Neutrophil (primary cell): ENCODE data around the gene CSNK1D.
A peak's percentile ranks its signal among the peaks of the same experiment; 100 is the strongest.
"Not testable (repeated sequence)": the region's sequence is repeated elsewhere in the genome, so short reads cannot be mapped to it uniquely, and the experiment has no call there.

Experiments used
- H3K27ac ChIP-seq: fragments of 200-600 bp; sonication (generic); 2 replicates; pipeline ENCODE4 v1.5.1; 2016; ENCODE audit warnings: mild to moderate bottlenecking, moderate library complexity
- H3K27me3 ChIP-seq: fragments of 200-600 bp; sonication (generic); 2 replicates; pipeline ENCODE4 v1.6.0; 2016; ENCODE audit warnings: mild to moderate bottlenecking
- H3K36me3 ChIP-seq: fragments of 200-600 bp; sonication (generic); 2 replicates; pipeline ENCODE4 v1.5.1; 2017
- H3K4me1 ChIP-seq, 2 experiments: fragments of 200-600 bp in 1 of 2; sonication (generic) in 1 of 2; 1 replicate in 1 of 2; 2 replicates in 1 of 2; pipeline versions ENCODE4 v1.5.1 to v1.6.1; 2013 to 2016; ENCODE audit warnings: low read depth in 1 of 2, low read length in 1 of 2, mild to moderate bottlenecking in 1 of 2, moderate library complexity in 1 of 2; ENCODE audit not compliant: control insufficient read depth in 1 of 2, insufficient read depth in 1 of 2
- H3K4me3 ChIP-seq, 2 experiments: fragments of 200-600 bp in 1 of 2; sonication (generic) in 1 of 2; 1 replicate in 1 of 2; 2 replicates in 1 of 2; pipeline ENCODE4 v1.5.1; 2013 to 2016; ENCODE audit warnings: low read depth in 1 of 2, low read length in 1 of 2, mild to moderate bottlenecking in 1 of 2, moderate library complexity in 1 of 2
- H3K9me3 ChIP-seq: fragments of 200-600 bp; sonication (generic); 2 replicates; pipeline ENCODE4 v1.5.1; 2016
- CTCF ChIP-seq: fragments of 200-600 bp; sonication (generic); IDR thresholded peaks from 2 replicates; pipeline ENCODE4 v1.5.1; 2016; ENCODE audit warnings: antibody characterized with exemption

Gene CSNK1D

GRCh38 chr17:82214012-82214628 is 59.4 kb downstream of the CSNK1D start:
- Histone ChIP-seq H3K27ac (peak overlapping the region; percentile 100), H3K9me3 (no peaks in the 10 kb centered on the region), H3K27me3 (no peaks in the 10 kb centered on the region), H3K4me3 (no peak overlapping the region), H3K36me3 (no peaks in the 10 kb centered on the region), H3K4me1 (peaks cover 71 to 78% of the 10 kb centered on the region in 2 experiments)
- no peak for TF ChIP-seq CTCF

DNA sequence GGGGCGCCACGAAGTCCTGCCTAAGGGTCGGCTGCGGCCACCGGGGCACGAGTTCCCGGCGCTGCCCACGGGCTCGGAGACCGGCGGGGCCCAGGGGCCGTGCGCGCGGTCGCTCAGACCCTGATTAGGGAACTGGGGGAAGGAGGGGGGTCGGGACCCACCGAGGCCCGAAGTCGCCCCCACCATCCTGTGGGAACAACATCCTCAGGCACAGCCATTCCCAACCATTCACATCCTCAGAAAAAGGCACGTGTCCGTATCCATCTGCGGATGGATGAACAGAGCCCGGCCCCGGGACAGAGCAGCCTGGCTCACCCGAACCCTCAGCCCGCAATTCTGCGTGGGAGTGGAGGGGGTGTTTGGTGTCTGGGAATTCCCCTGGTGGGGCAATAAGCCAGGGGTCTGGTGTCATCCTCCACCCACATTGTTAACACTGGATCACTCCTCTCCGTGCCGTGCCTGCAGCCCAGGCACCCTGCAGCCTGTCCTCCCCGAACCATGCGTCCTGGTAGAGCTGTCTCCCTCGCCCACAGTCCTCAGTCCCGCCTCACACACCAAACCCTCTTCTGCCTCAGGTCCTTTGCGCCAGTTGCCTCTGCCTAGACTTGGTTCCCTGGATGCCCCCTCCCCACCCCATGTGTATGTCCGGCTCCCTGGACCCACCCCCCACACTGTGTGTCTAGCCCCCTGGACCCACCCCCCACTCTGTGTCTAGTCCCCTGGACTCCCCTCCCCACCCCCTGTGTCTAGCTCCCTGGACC is 60.1 kb downstream of the CSNK1D start:
- H3K27me3 ChIP-seq: no peaks in the 10 kb centered on the region
- no peak for TF ChIP-seq CTCF
- peak overlapping the region; percentile 100 for H3K27ac ChIP-seq
- no peaks in the 10 kb centered on the region for H3K9me3 ChIP-seq
- H3K4me1 ChIP-seq: peaks cover 64 to 71% of the 10 kb centered on the region in 2 experiments
- H3K4me3 ChIP-seq: peak overlapping the region; percentile 74 to 87
- H3K36me3 ChIP-seq: no peaks in the 10 kb centered on the region

DNA sequence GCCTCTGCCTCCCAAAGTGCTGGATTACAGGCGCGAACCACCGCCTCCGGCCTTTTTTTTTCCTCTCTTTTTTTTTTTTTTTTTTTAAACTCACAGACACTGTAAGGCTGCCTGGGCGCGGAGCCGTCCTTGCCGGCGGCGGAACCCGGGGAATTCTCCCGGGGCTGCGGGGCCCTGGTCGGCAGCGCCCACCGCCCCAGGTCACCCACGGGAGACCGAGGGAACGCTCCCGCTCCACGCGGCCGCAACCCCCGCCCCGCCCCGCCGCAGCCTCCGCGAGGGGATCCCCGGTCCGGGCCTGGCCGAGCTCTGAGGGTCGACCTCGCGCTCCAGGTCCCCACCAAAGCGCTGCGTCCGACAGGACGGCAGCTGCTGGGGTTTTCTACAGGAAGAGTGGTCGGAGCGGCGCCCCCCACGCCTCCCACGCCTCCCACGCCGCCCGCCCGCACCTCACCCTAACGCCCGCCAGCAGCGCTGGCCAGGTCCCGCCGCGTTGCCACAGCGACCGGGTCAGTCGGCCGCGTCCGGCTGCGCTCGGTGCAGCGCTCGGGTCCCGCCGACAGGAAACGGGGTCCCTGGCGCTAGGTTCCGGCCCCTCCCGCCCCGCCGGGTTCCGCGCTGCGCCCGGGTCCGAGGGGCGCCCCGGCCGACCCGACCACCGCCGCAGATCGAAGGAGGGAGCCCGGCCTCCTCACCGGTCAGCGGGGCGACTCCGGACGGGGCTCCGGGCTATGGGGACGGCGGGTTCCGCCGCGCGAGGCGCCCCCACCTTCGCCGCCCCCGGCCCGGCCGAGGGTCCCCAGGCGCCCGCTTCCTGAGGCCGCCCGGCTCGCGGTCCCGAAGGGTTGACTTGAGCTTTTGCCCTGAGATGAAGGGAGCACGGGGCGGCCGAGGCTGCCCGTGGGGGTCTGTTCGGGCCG is 60.9 kb downstream of the CSNK1D start, which contains the start of gene CCDC57:
Gene CCDC57 (minus strand): TSS at position 512 of the 920 bp plus-strand sequence. CDS start 10,898 bp downstream, outside the sequence.
- peak within 1 kb of the TSS; percentile 100 for H3K27ac ChIP-seq
- H3K9me3 ChIP-seq: no peaks in the 10 kb centered on the region
- peak within 1 kb of the TSS; percentile 74 to 87 for H3K4me3 ChIP-seq
- peaks cover 61 to 63% of the 10 kb centered on the region in 2 experiments for H3K4me1 ChIP-seq
- TF ChIP-seq CTCF: peak; percentile 83
- no peaks in the 10 kb centered on the region for H3K36me3 ChIP-seq
- no peaks in the 10 kb centered on the region for H3K27me3 ChIP-seq

GRCh38 chr17:82210655-82211054 is 62.8 kb downstream of the CSNK1D start:
- H3K4me1 ChIP-seq: peaks cover 62 to 65% of the 10 kb centered on the region in 2 experiments
- H3K9me3 ChIP-seq, H3K36me3 ChIP-seq, H3K4me3 ChIP-seq, H3K27me3 ChIP-seq, H3K27ac ChIP-seq: not testable (repeated sequence)

DNA sequence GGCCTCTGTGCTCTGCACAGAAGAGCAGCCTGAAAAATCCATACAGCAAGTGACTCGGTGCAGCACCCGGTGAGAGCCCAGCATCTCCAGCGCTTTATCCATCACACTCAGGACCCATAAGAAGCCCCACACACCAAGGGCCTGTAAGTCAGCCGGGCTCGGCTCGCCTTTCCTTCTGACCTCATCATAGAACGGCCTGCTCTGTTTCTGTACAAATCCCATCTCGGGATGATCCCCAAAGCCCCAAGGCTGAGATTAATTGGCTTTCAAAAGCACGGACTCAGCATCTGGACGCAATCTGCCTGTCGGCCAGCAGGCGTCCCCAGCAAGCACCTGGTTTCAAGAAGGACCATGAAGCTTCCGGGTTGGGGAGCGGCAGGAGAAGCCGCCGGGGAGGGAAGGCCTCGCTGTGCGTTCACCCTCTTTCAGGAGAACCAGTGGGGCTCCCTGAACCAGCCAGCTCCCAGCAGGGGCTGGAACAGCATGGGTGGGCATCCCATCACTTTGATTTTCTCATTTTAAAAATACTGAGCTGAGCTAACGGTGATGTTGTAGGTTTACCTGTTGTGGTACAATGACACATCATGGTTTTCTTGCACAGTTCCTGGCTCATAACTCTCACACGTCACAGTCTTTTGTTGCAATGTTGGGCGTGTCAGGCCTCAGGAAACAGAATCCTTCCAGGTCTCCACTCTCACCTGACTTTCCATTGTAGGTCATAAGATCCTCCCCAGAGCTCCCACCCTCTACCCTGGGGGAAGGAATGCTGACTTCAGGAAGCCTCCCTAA is 67.6 kb downstream of the CSNK1D start:
- no peaks in the 10 kb centered on the region for H3K9me3 ChIP-seq
- peak; percentile 98 for TF ChIP-seq CTCF
- peak overlapping the region; percentile 99 for H3K27ac ChIP-seq
- H3K4me3 ChIP-seq: peak overlapping the region; percentile 61 to 63
- H3K27me3 ChIP-seq: no peaks in the 10 kb centered on the region
- H3K4me1 ChIP-seq: peaks cover 40 to 41% of the 10 kb centered on the region in 2 experiments
- no peaks in the 10 kb centered on the region for H3K36me3 ChIP-seq
